ENCODE results near the gene NR5A2.

- TF ChIP-seq, protein P1, sequence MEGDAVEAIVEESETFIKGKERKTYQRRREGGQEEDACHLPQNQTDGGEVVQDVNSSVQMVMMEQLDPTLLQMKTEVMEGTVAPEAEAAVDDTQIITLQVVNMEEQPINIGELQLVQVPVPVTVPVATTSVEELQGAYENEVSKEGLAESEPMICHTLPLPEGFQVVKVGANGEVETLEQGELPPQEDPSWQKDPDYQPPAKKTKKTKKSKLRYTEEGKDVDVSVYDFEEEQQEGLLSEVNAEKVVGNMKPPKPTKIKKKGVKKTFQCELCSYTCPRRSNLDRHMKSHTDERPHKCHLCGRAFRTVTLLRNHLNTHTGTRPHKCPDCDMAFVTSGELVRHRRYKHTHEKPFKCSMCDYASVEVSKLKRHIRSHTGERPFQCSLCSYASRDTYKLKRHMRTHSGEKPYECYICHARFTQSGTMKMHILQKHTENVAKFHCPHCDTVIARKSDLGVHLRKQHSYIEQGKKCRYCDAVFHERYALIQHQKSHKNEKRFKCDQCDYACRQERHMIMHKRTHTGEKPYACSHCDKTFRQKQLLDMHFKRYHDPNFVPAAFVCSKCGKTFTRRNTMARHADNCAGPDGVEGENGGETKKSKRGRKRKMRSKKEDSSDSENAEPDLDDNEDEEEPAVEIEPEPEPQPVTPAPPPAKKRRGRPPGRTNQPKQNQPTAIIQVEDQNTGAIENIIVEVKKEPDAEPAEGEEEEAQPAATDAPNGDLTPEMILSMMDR (IDR thresholded peaks at IDR 0.05) = no peak
- TF ChIP-seq ZNF121 (CRISPR knock-in tag; IDR thresholded peaks at IDR 0.05) = no peak
These were observed 180.2 kb downstream of the NR5A2 start for GRCh38 chr1:200207711-200208126.
